Measurements from ENCODE around the gene FDX2. TPM values are rescaled to one million over a fixed set of nuclear protein-coding genes. Genes with fewer than 3 reads are reported as not detected.

The FDX2 gene
- total and polyA plus RNA-seq, 2 of the 8 experiments (the other 6 are each of a cell fraction or from before 2014, with no cell fraction given): 27.0 to 64.4 TPM

- Histone ChIP-seq H3K56ac (replicated peaks; ENCODE audit: insufficient read length, low read depth, low read length) (no peak overlapping the region), H3K4me2 (ENCODE audit: insufficient read depth in 1 of 2, low read depth in 2 of 2, low read length in 2 of 2) (no peak overlapping the region), H3K9ac (replicated peaks in 1 of 4; ENCODE audit: extremely low read depth in 1 of 4, low read depth in 3 of 4, low read length in 3 of 4) (no peak overlapping the region), H2BK20ac (ENCODE audit: low read length) (no peak overlapping the region), H3K14ac (ENCODE audit: insufficient read length) (no peak overlapping the region), H2AFZ (ENCODE audit: low read length) (no peak overlapping the region), H2BK12ac (ENCODE audit: low read depth, low read length) (no peak overlapping the region), H2AK5ac (ENCODE audit: low read depth, low read length) (no peak overlapping the region), H3K4me3 (ENCODE audit: extremely low read depth in 1 of 4, insufficient read depth in 2 of 4, low read depth in 3 of 4, low read length in 4 of 4) (no peak overlapping the region), H4K91ac (replicated peaks; ENCODE audit: insufficient read length, low read length) (no peak overlapping the region), H3K27ac (ENCODE audit: low read depth, low read length) (no peak overlapping the region), H3K79me1 (ENCODE audit: low read depth, low read length) (no peaks in the 10 kb centered on the region), H3K23me2 (ENCODE audit: low read depth, low read length) (no peaks in the 10 kb centered on the region), H2BK15ac (ENCODE audit: low read length) (no peak overlapping the region), H2BK5ac (ENCODE audit: low read depth, low read length) (no peak overlapping the region), H3K27me3 (replicated peaks in 1 of 4; ENCODE audit: control insufficient read depth in 3 of 4, extremely low read depth in 1 of 4, insufficient read depth in 3 of 4, low read length in 3 of 4) (no peaks in the 10 kb centered on the region), H3K9me3 (ENCODE audit: insufficient read depth in 2 of 2, low read depth in 1 of 2, low read length in 1 of 2) (no peaks in the 10 kb centered on the region), H3K4ac (replicated peaks; ENCODE audit: insufficient read length, low read depth, low read length) (no peak overlapping the region), H3K23ac (ENCODE audit: insufficient read length) (no peak overlapping the region), H4K5ac (ENCODE audit: insufficient read length, low read depth, low read length) (no peak overlapping the region), H3K18ac (ENCODE audit: extremely low read depth, low read length) (no peak overlapping the region), H3K4me1 (replicated peaks in 1 of 4; ENCODE audit: control insufficient read depth in 3 of 4, insufficient read depth in 4 of 4, low read length in 3 of 4) (no peaks in the 10 kb centered on the region), H3K79me2 (ENCODE audit: control insufficient read depth in 1 of 2, insufficient read depth in 2 of 2, low read length in 2 of 2) (no peaks in the 10 kb centered on the region), H4K20me1 (replicated peaks in 1 of 2; ENCODE audit: control insufficient read depth in 1 of 2, insufficient read depth in 2 of 2, low read length in 2 of 2) (no peaks in the 10 kb centered on the region), H4K8ac (ENCODE audit: extremely low read depth, insufficient read depth, low read length) (no peak overlapping the region), H2BK120ac (replicated peaks; ENCODE audit: low read depth, low read length) (no peak overlapping the region), H3K36me3 (ENCODE audit: control insufficient read depth in 2 of 4, insufficient read depth in 4 of 4, low read length in 3 of 4) (peaks cover 0 to 5% (median 2%) of the 10 kb centered on the region in 4 experiments; a peak in 2 of 8 replicates)
- WGBS, 2 experiments (ENCODE audit: extremely low coverage in 1 of 2, insufficient coverage in 1 of 2, insufficient read length in 1 of 2, insufficient replicate concordance in 2 of 2, low coverage in 1 of 2, low lambda C conversion rate in 2 of 2, missing lambda C conversion rate in 1 of 2): 89% methylated on average over 10 of the region's 10 CpGs; no CpG with 5 or more reads in 1 of the 2 experiments
- no peak for FAIRE-seq
- ChIA-PET CTCF (ENCODE audit: partially characterized antibody) (interaction anchor here (1.5 kb wide), 1 partner anchor 44 kb away, joined by 4 read pairs; no protein-coding TSS in a partner anchor), POLR2A (ENCODE audit: partially characterized antibody) (interaction anchor here (1.1 to 1.8 kb wide), 2 partner anchors 16 to 37 kb away, joined by 3 to 4 read pairs; partner anchors contain the start of gene ZGLP1)
- DNase-seq (ENCODE audit: low read depth in 1 of 2, low spot score in 2 of 2): no peak
- TF ChIP-seq TAF1 (IDR thresholded peaks at IDR 0.05; ENCODE audit: low read depth, low read length): no peak
- TF ChIP-seq MAX (IDR thresholded peaks at IDR 0.05): no peak
- no peak for TF ChIP-seq HDAC2 (IDR thresholded peaks at IDR 0.05; ENCODE audit: borderline replicate concordance in 1 of 2, low read depth in 2 of 2, low read length in 2 of 2)
- TF ChIP-seq RNF2 (IDR thresholded peaks at IDR 0.05; ENCODE audit: borderline replicate concordance, low read depth, low read length, missing control alignments, poor library complexity, severe bottlenecking): no peak
- TF ChIP-seq NRF1 (IDR thresholded peaks at IDR 0.05; ENCODE audit: low read depth, low read length): no peak
- TF ChIP-seq GABPA (IDR thresholded peaks at IDR 0.05; ENCODE audit: borderline replicate concordance, insufficient read depth, low read length): no peak
- TF ChIP-seq TCF12 (IDR thresholded peaks at IDR 0.05; ENCODE audit: low read depth, low read length): no peak
- TF ChIP-seq GTF2F1 (IDR thresholded peaks at IDR 0.05; ENCODE audit: borderline replicate concordance, low read depth, low read length): no peak
- no peak for TF ChIP-seq TEAD4 (IDR thresholded peaks at IDR 0.05; ENCODE audit: low read depth, low read length)
- TF ChIP-seq EZH2 (IDR thresholded peaks at IDR 0.05; ENCODE audit: low read depth, low read length, severe bottlenecking): no peak
- TF ChIP-seq MAFK (IDR thresholded peaks at IDR 0.05; ENCODE audit: low read depth, low read length): no peak
- TF ChIP-seq SIRT6 (IDR thresholded peaks at IDR 0.05; ENCODE audit: low read length): no peak
- TF ChIP-seq ATF3 (IDR thresholded peaks at IDR 0.05; ENCODE audit: insufficient read depth, low read depth, low read length): no peak
Observed at GRCh38 chr19:10346509-10346908, 30.7 kb upstream of the FDX2 start.
